SK-N-SH treated with all-trans-retinoic acid at 6 μM for 48 hours (cell line): ENCODE results near the gene PIP5K1C.

Experiments used
- ATAC-seq: fragments of 200-7000 bp; cut with Tn5 transposase; 3 replicates; pipeline ENCODE4 v1.9.1; 2020; ENCODE audit warnings: mild to moderate bottlenecking, moderate library complexity
- BACH2 ChIP-seq: fragments of 250-450 bp; sonication (Bioruptor Pico); IDR thresholded peaks from 2 replicates; pipeline ENCODE4 v1.9.0; 2021; ENCODE audit warnings: mild to moderate bottlenecking, borderline replicate concordance
- CSDC2 ChIP-seq: fragments of 250-450 bp; sonication (Bioruptor Pico); IDR thresholded peaks from 2 replicates; pipeline ENCODE4 v1.5.0; 2020; ENCODE audit warnings: mild to moderate bottlenecking, moderate library complexity
- ESRRG ChIP-seq: fragments of 250-450 bp; sonication (Bioruptor Pico); IDR thresholded peaks from 2 replicates; pipeline ENCODE4 v1.6.1; 2021; ENCODE audit warnings: mild to moderate bottlenecking
- ISL1 ChIP-seq: fragments of 250-450 bp; sonication (Bioruptor Pico); IDR thresholded peaks from 2 replicates; pipeline ENCODE4 v2.1.2; 2022; ENCODE audit warnings: mild to moderate bottlenecking, moderate library complexity
- PATZ1 ChIP-seq: fragments of 250-450 bp; sonication (Bioruptor Pico); IDR thresholded peaks from 2 replicates; pipeline ENCODE4 v1.8.0; 2020; ENCODE audit warnings: mild to moderate bottlenecking, moderate library complexity, borderline replicate concordance
- POU6F1 ChIP-seq: fragments of 250-450 bp; sonication (Bioruptor Pico); IDR thresholded peaks from 2 replicates; pipeline ENCODE4 v1.8.0; 2021; ENCODE audit warnings: low read depth, mild to moderate bottlenecking, moderate library complexity, borderline replicate concordance
- PPARA ChIP-seq: fragments of 250-450 bp; sonication (Bioruptor Pico); IDR thresholded peaks from 2 replicates; pipeline ENCODE4 v1.5.0; 2020; ENCODE audit warnings: mild to moderate bottlenecking, borderline replicate concordance
- RARB ChIP-seq: fragments of 250-450 bp; sonication (Bioruptor Pico); IDR thresholded peaks from 2 replicates; pipeline ENCODE4 v1.8.0; 2021; ENCODE audit warnings: mild to moderate bottlenecking, moderate library complexity
- SNAI2 ChIP-seq: fragments of 250-450 bp; sonication (Bioruptor Pico); IDR thresholded peaks from 2 replicates; pipeline ENCODE4 v1.5.0; 2020; ENCODE audit warnings: mild to moderate bottlenecking, moderate library complexity
- TCF4 ChIP-seq: fragments of 250-450 bp; sonication (Bioruptor Pico); IDR thresholded peaks from 2 replicates; pipeline ENCODE4 v1.8.0; 2021; ENCODE audit warnings: mild to moderate bottlenecking, moderate library complexity, borderline replicate concordance
- TOX ChIP-seq: fragments of 250-450 bp; sonication (Bioruptor Pico); IDR thresholded peaks from 2 replicates; pipeline ENCODE4 v1.8.0; 2021; ENCODE audit warnings: mild to moderate bottlenecking, moderate library complexity, borderline replicate concordance
- TSHZ2 ChIP-seq: fragments of 250-450 bp; sonication (Bioruptor Pico); IDR thresholded peaks from 2 replicates; pipeline ENCODE4 v1.5.0; 2020; ENCODE audit warnings: mild to moderate bottlenecking, moderate library complexity
- ZC3H10 ChIP-seq: fragments of 250-450 bp; sonication (Bioruptor Pico); IDR thresholded peaks from 2 replicates; pipeline ENCODE4 v1.5.1; 2021; ENCODE audit warnings: mild to moderate bottlenecking, moderate library complexity
- ZFP3 ChIP-seq: fragments of 250-450 bp; sonication (Bioruptor Pico); IDR thresholded peaks from 2 replicates; pipeline ENCODE4 v1.5.0; 2020; ENCODE audit warnings: mild to moderate bottlenecking, moderate library complexity
- ZFP30 ChIP-seq: fragments of 450-650 bp; formaldehyde crosslinking; IDR thresholded peaks from 2 replicates; pipeline ENCODE4 v1.5.0; 2022; ENCODE audit warnings: mild to moderate bottlenecking, moderate library complexity
- ZNF565 ChIP-seq: fragments of 450-650 bp; formaldehyde crosslinking; conservative IDR thresholded peaks from 2 replicates; pipeline ENCODE4 v1.5.0; 2020; ENCODE audit warnings: low read depth, mild to moderate bottlenecking, moderate library complexity
- ZNF70 ChIP-seq: fragments of 450-650 bp; formaldehyde crosslinking; IDR thresholded peaks from 2 replicates; pipeline ENCODE4 v1.5.0; 2020; ENCODE audit warnings: mild to moderate bottlenecking, moderate library complexity
- TF ChIP-seq, protein P1 (sequence below): fragments of 250-450 bp; sonication (Bioruptor Pico); IDR thresholded peaks from 2 replicates; pipeline ENCODE4 v1.5.1; 2020; ENCODE audit warnings: low read depth, mild to moderate bottlenecking, moderate library complexity
- TF ChIP-seq, protein P2 (sequence below): fragments of 250-450 bp; sonication (Bioruptor Pico); IDR thresholded peaks from 2 replicates; pipeline ENCODE4 v1.5.1; 2021; ENCODE audit warnings: mild to moderate bottlenecking, moderate library complexity

PIP5K1C gene

DNA sequence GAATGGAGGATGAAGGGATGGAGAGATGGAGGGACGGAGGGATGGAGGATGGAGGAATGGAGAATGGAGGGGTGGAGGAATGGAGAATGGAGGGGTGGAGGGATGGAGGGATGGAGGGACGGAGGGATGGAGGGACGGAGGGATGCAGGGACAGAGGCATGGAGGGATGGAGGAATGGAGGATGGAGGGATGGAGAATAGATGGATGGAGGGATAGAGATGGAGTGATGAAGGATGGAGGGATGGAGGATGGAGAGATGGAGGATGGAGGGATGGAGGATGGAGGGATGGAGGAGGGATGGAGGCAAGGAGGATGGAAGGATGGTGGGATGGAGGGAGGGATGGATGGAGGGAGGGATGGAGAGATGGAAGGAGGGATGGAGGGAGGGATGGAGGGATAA, 22.1 kb downstream of the PIP5K1C start:
- no peak for ATAC-seq
- TF ChIP-seq ESRRG (CRISPR knock-in tag): no peak
- no peak for TF ChIP-seq ZNF565 (CRISPR knock-in tag)
- TF ChIP-seq ISL1 (CRISPR knock-in tag): no peak
- TF ChIP-seq POU6F1 (CRISPR knock-in tag): no peak
- TF ChIP-seq ZFP3 (CRISPR knock-in tag): no peak
- no peak for TF ChIP-seq TOX (CRISPR knock-in tag)
- no peak for TF ChIP-seq SNAI2 (CRISPR knock-in tag)
- no peak for TF ChIP-seq RARB (CRISPR knock-in tag)
- TF ChIP-seq PATZ1: no peak
- no peak for TF ChIP-seq BACH2 (CRISPR knock-in tag)
- TF ChIP-seq ZNF70 (CRISPR knock-in tag): no peak
- no peak for TF ChIP-seq PPARA (CRISPR knock-in tag)
- no peak for TF ChIP-seq CSDC2 (CRISPR knock-in tag)

- ATAC-seq: no peak
- TF ChIP-seq ZNF565 (CRISPR knock-in tag) (no peak), ZFP30 (CRISPR knock-in tag) (no peak), BACH2 (CRISPR knock-in tag) (no peak), POU6F1 (CRISPR knock-in tag) (no peak), TSHZ2 (CRISPR knock-in tag) (no peak), CSDC2 (CRISPR knock-in tag) (no peak), ZFP3 (CRISPR knock-in tag) (no peak), ZC3H10 (CRISPR knock-in tag) (no peak), PATZ1 (no peak), TCF4 (CRISPR knock-in tag) (no peak), TOX (CRISPR knock-in tag) (no peak)
- TF ChIP-seq, protein P1, sequence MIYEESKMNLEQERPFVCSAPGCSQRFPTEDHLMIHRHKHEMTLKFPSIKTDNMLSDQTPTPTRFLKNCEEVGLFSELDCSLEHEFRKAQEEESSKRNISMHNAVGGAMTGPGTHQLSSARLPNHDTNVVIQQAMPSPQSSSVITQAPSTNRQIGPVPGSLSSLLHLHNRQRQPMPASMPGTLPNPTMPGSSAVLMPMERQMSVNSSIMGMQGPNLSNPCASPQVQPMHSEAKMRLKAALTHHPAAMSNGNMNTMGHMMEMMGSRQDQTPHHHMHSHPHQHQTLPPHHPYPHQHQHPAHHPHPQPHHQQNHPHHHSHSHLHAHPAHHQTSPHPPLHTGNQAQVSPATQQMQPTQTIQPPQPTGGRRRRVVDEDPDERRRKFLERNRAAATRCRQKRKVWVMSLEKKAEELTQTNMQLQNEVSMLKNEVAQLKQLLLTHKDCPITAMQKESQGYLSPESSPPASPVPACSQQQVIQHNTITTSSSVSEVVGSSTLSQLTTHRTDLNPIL (CRISPR knock-in tag): no peak
- TF ChIP-seq, protein P2, sequence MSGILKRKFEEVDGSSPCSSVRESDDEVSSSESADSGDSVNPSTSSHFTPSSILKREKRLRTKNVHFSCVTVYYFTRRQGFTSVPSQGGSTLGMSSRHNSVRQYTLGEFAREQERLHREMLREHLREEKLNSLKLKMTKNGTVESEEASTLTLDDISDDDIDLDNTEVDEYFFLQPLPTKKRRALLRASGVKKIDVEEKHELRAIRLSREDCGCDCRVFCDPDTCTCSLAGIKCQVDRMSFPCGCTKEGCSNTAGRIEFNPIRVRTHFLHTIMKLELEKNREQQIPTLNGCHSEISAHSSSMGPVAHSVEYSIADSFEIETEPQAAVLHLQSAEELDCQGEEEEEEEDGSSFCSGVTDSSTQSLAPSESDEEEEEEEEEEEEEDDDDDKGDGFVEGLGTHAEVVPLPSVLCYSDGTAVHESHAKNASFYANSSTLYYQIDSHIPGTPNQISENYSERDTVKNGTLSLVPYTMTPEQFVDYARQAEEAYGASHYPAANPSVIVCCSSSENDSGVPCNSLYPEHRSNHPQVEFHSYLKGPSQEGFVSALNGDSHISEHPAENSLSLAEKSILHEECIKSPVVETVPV (CRISPR knock-in tag): no peak
Measured at GRCh38 chr19:3674784-3675543, 25.3 kb downstream of the PIP5K1C start.
